Erythroblast (primary cell): ENCODE results near the gene BSN.
"Not testable (repeated sequence)": the region's sequence is repeated elsewhere in the genome, so short reads cannot be mapped to it uniquely, and the experiment has no call there.

Experiments used
- GATA1 ChIP-seq: IDR thresholded peaks from 2 replicates; pipeline ENCODE4 v1.6.1; 2011; ENCODE audit warnings: low read depth, mild to moderate bottlenecking, control low read depth, low read length, moderate library complexity
- POLR2A ChIP-seq: IDR thresholded peaks from 2 replicates; pipeline ENCODE4 v1.6.1; 2011; ENCODE audit warnings: mild to moderate bottlenecking, low read length

- not testable (repeated sequence) for TF ChIP-seq POLR2A, GATA1
Measured at GRCh38 chr3:49690856-49691255, 136.6 kb downstream of the BSN start.
